ENCODE data around the gene RNF181. TPM values are rescaled to one million over a fixed set of nuclear protein-coding genes. Genes with fewer than 3 reads are reported as not detected.

RNF181 gene
- total RNA-seq, 1 experiment from 2014 or later, result 77.5 TPM

- peak; percentile 91 to 96 (median 95) for TF ChIP-seq CTCF (IDR thresholded peaks at IDR 0.05 in 2 of 3, conservative IDR thresholded peaks at IDR 0.05 in 1 of 3; ENCODE audit: borderline replicate concordance in 1 of 3, insufficient read depth in 1 of 3, low read depth in 2 of 3, low read length in 2 of 3)
- no peak for TF ChIP-seq ZNF274 (IDR thresholded peaks at IDR 0.05; ENCODE audit: low read depth, low read length)
- peak; percentile 99 for TF ChIP-seq RAD21 (IDR thresholded peaks at IDR 0.05; ENCODE audit: low read depth)
- no peak for TF ChIP-seq CEBPB (IDR thresholded peaks at IDR 0.05; ENCODE audit: low read depth)
- TF ChIP-seq ELF1 (IDR thresholded peaks at IDR 0.05; ENCODE audit: borderline replicate concordance, low read depth), result no peak
- no peak for TF ChIP-seq SP1 (IDR thresholded peaks at IDR 0.05; ENCODE audit: low read depth)
- TF ChIP-seq POLR2AphosphoS5 (IDR thresholded peaks at IDR 0.05; ENCODE audit: low read depth, low read length), result no peak
- H3K4me2 ChIP-seq (ENCODE audit: low read length), result no peak overlapping the region
- no peaks in the 10 kb centered on the region for H3K9me2 ChIP-seq (ENCODE audit: insufficient read depth)
- no peaks in the 10 kb centered on the region for H3K9me3 ChIP-seq (ENCODE audit: control insufficient read depth in 1 of 2, insufficient read depth in 1 of 2, low read depth in 1 of 2, low read length in 2 of 2)
- H3K36me3 ChIP-seq (ENCODE audit: control insufficient read depth in 1 of 2, insufficient read depth in 2 of 2, low read length in 2 of 2), result peaks cover 16 to 42% of the 10 kb centered on the region in 2 experiments; a peak in 3 of 4 replicates
- no TSS peak for BruUV-seq (replicated peaks)
- H3K9ac ChIP-seq (ENCODE audit: low read length), result no peak overlapping the region
- intact Hi-C loops (cut with micrococcal nuclease), result loop anchor here (1.0 to 10.0 kb wide), 3 partner anchors 132 to 227 kb away; partner anchors contain the start of gene TGOLN2
- POLR2A ChIA-PET, result interaction anchor here (1.5 to 15.3 kb wide), 3 partner anchors 12 to 128 kb away, joined by 3 to 236 read pairs (median 58); partner anchors contain the start of genes MAT2A and SH2D6
- CTCF ChIA-PET, result interaction anchor here (0.8 to 5.0 kb wide), 17 partner anchors 9 to 485 kb away, joined by 3 to 118 read pairs (median 4); partner anchors contain the start of genes ELMOD3, GGCX, MAT2A and RETSAT
- H3K4me3 ChIP-seq (replicated peaks in 1 of 2; ENCODE audit: low read depth in 1 of 2, low read length in 2 of 2), result no peak overlapping the region
- 0 out of 2 replicates have a peak overlapping the region, but pooled peaks have one; percentile 4 for H3K27ac ChIP-seq (ENCODE audit: low read depth, low read length)
- no peaks in the 10 kb centered on the region for H3K79me2 ChIP-seq (ENCODE audit: insufficient read depth, low read length)
- no peak overlapping the region for H2AFZ ChIP-seq (ENCODE audit: low read depth, low read length, poor library complexity, severe bottlenecking)
- RAD21 ChIA-PET (ENCODE audit: low non-redundant PET in 1 of 2, low total read pairs in 2 of 2, uncharacterized antibody in 2 of 2, unreplicated experiment in 2 of 2), result interaction anchor here (0.5 to 2.3 kb wide), 12 partner anchors 10 to 485 kb away, joined by 3 to 25 read pairs (median 4); partner anchors contain the start of genes ELMOD3 (in 1 of the 2), MAT2A (in 1 of the 2), RETSAT (in 1 of the 2) and SH2D6 (in 1 of the 2)
- peak; percentile 72 for DNase-seq (ENCODE audit: low read depth, low spot score)
- ATAC-seq, result peak; percentile 81
- no peaks in the 10 kb centered on the region for H3K4me1 ChIP-seq (ENCODE audit: control insufficient read depth in 1 of 2, insufficient read depth in 2 of 2, low read length in 2 of 2)
- no peaks in the 10 kb centered on the region; the same call in 1 of the 2 replicates for H4K20me1 ChIP-seq (ENCODE audit: insufficient read depth)
- H3K27me3 ChIP-seq (ENCODE audit: insufficient read depth, low read length), result no peaks in the 10 kb centered on the region
Measured at GRCh38 chr2:85551698-85552678, 43.6 kb upstream of the RNF181 start.
